ENCODE data around the gene PMPCA.
A peak's percentile ranks its signal among the peaks of the same experiment; 100 is the strongest.

PMPCA gene

GRCh38 chr9:136436055-136436634 is 25.7 kb downstream of the PMPCA start:
- Histone ChIP-seq H3K27ac (replicated peaks) (no peak overlapping the region), H3K4me3 (replicated peaks; ENCODE audit: insufficient read depth, low read length) (no peak overlapping the region), H3K27me3 (ENCODE audit: insufficient read depth, poor library complexity, severe bottlenecking) (no peaks in the 10 kb centered on the region)
- TF ChIP-seq SPI1 (IDR thresholded peaks at IDR 0.05; ENCODE audit: borderline replicate concordance, low read depth) (no peak), POLR2AphosphoS5 (IDR thresholded peaks at IDR 0.05; ENCODE audit: low read depth) (no peak), GABPA (IDR thresholded peaks at IDR 0.05; ENCODE audit: low read depth) (no peak), REST (IDR thresholded peaks at IDR 0.05; ENCODE audit: insufficient replicate concordance, low read depth) (no peak)
- TF ChIP-seq, protein P1, sequence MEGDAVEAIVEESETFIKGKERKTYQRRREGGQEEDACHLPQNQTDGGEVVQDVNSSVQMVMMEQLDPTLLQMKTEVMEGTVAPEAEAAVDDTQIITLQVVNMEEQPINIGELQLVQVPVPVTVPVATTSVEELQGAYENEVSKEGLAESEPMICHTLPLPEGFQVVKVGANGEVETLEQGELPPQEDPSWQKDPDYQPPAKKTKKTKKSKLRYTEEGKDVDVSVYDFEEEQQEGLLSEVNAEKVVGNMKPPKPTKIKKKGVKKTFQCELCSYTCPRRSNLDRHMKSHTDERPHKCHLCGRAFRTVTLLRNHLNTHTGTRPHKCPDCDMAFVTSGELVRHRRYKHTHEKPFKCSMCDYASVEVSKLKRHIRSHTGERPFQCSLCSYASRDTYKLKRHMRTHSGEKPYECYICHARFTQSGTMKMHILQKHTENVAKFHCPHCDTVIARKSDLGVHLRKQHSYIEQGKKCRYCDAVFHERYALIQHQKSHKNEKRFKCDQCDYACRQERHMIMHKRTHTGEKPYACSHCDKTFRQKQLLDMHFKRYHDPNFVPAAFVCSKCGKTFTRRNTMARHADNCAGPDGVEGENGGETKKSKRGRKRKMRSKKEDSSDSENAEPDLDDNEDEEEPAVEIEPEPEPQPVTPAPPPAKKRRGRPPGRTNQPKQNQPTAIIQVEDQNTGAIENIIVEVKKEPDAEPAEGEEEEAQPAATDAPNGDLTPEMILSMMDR (IDR thresholded peaks at IDR 0.05; ENCODE audit: insufficient read depth, low read length) = no peak
- no peak for DNase-seq (ENCODE audit: low read depth in 1 of 2, low spot score in 1 of 2)

DNA sequence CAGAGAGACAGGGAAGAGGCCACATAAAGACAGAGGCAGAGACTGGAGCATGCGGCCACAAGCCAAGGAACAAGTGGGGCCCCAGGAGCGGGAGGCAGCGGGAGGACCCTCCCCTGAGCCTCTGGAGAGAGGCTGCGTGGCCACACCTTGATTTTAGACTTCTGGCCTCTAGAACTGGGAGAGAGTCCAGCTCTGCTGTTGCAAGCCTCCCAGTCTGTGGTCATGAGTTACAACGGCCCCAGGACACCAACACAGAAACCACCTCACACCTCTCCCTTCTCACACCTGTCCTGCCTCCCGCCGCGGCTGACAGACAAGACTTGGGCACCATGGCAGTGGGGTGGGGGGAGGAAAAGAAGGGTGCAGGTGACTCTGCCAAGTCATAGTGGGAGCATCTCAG is 27.0 kb downstream of the PMPCA start:
- Histone ChIP-seq H3K4me3 (replicated peaks; ENCODE audit: insufficient read depth, low read length) (no peak overlapping the region), H3K27ac (replicated peaks) (no peak overlapping the region), H3K27me3 (ENCODE audit: insufficient read depth, poor library complexity, severe bottlenecking) (no peaks in the 10 kb centered on the region)
- no peak for TF ChIP-seq SPI1 (IDR thresholded peaks at IDR 0.05; ENCODE audit: borderline replicate concordance, low read depth)
- TF ChIP-seq POLR2AphosphoS5 (IDR thresholded peaks at IDR 0.05; ENCODE audit: low read depth) = no peak
- no peak for TF ChIP-seq REST (IDR thresholded peaks at IDR 0.05; ENCODE audit: insufficient replicate concordance, low read depth)
- TF ChIP-seq, protein P1 (IDR thresholded peaks at IDR 0.05; ENCODE audit: insufficient read depth, low read length) = no peak
- TF ChIP-seq GABPA (IDR thresholded peaks at IDR 0.05; ENCODE audit: low read depth) = no peak
- DNase-seq (ENCODE audit: low read depth in 1 of 2, low spot score in 1 of 2) = no peak

- DNase-seq (ENCODE audit: low read depth in 1 of 2, low spot score in 1 of 2) = no peak
- H3K27ac ChIP-seq (replicated peaks) = no peak overlapping the region
Observed at GRCh38 chr9:136437839-136438547, 27.5 kb downstream of the PMPCA start.

More at GRCh38 chr9:136437839-136438547, 27.5 kb downstream of the PMPCA start:
- Histone ChIP-seq H3K4me3 (replicated peaks; ENCODE audit: insufficient read depth, low read length) (peak overlapping the region; percentile 66), H3K27me3 (ENCODE audit: insufficient read depth, poor library complexity, severe bottlenecking) (no peaks in the 10 kb centered on the region)
- TF ChIP-seq GABPA (IDR thresholded peaks at IDR 0.05; ENCODE audit: low read depth) (no peak), POLR2AphosphoS5 (IDR thresholded peaks at IDR 0.05; ENCODE audit: low read depth) (no peak), SPI1 (IDR thresholded peaks at IDR 0.05; ENCODE audit: borderline replicate concordance, low read depth) (no peak), REST (IDR thresholded peaks at IDR 0.05; ENCODE audit: insufficient replicate concordance, low read depth) (no peak)
- TF ChIP-seq, protein P1 (IDR thresholded peaks at IDR 0.05; ENCODE audit: insufficient read depth, low read length) = no peak
